SK-N-MC (cell line): ENCODE results near the gene NAT14.

ENCODE experiments used
- DNase-seq: peaks from one replicate; pipeline ENCODE4 v3.0.0-alpha.2; 2011; ENCODE audit warnings: low read depth, low spot score
- H3K27ac ChIP-seq: fragments of 200-600 bp; sonication (generic); 2 replicates; pipeline ENCODE4 v1.5.1; 2016; ENCODE audit warnings: mixed run types
- H3K36me3 ChIP-seq: fragments of 200-600 bp; sonication (generic); 2 replicates; pipeline ENCODE4 v1.6.1; 2017; ENCODE audit warnings: antibody characterized with exemption, low read length, mixed read lengths; ENCODE audit not compliant: insufficient read depth
- H3K4me3 ChIP-seq: fragments of 200-600 bp; sonication (generic); 2 replicates; pipeline ENCODE4 v1.5.1; 2016
- H3K9ac ChIP-seq: fragments of 200-600 bp; sonication (generic); 2 replicates; pipeline ENCODE4 v1.8.0; 2017; ENCODE audit warnings: mixed run types, mixed read lengths; ENCODE audit not compliant: insufficient read length
- H3K9me3 ChIP-seq: fragments of 200-600 bp; sonication (generic); 2 replicates; pipeline ENCODE4 v1.6.1; 2017; ENCODE audit warnings: low read depth, mild to moderate bottlenecking, antibody characterized with exemption, low read length, moderate library complexity, mixed read lengths
- EZH2 ChIP-seq: fragments of 200-600 bp; sonication (generic); IDR thresholded peaks from one replicate; pipeline ENCODE4 v1.6.1; 2017; ENCODE audit warnings: antibody characterized with exemption
- FOXP2 ChIP-seq: optimal IDR thresholded peaks from 2 replicates; pipeline ENCODE3; 2011; ENCODE audit warnings: mild to moderate bottlenecking, moderate library complexity; ENCODE audit not compliant: insufficient read depth; ENCODE audit errors: extremely low read length, control extremely low read depth
- POLR2AphosphoS5 ChIP-seq: IDR thresholded peaks from 2 replicates; pipeline ENCODE4 v1.6.1; 2012; ENCODE audit warnings: mild to moderate bottlenecking, low read depth, low read length, borderline replicate concordance

Gene NAT14

DNA sequence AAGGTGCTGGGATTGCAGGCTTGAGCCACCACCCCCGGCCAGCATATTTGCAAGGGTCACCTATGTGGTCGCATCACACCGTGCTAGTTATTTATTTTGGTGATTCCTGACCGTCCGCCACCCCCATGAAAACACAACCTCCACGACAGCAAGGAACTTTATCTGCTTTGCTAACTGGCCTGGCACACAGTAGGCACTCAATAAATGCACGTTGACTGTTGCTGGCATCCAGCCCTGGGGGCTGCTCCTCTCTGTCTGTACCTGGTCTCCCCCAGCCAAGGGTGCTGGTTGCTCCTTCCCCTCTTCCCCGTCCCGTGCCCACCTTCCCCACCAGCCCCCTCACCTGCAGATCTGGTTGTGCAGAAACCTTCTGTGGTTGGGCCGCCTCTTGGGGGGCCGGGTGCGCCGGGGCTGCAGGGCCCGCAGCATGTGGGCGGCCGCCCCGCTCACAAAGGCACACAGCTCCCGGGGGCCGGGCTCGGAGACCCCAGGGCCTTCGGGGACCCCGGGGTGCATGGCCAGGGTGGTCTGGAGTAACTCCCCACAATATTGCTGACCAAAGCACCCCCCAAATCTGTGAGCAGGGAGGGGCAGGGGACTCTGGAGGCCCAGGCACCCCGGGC is 20.8 kb upstream of the NAT14 start:
- Histone ChIP-seq H3K9ac (no peak overlapping the region), H3K4me3 (no peak overlapping the region), H3K27ac (no peak overlapping the region), H3K9me3 (no peaks in the 10 kb centered on the region), H3K36me3 (no peaks in the 10 kb centered on the region)
- TF ChIP-seq POLR2AphosphoS5 (no peak), FOXP2 (no peak), EZH2 (no peak)
- no peak for DNase-seq

DNA sequence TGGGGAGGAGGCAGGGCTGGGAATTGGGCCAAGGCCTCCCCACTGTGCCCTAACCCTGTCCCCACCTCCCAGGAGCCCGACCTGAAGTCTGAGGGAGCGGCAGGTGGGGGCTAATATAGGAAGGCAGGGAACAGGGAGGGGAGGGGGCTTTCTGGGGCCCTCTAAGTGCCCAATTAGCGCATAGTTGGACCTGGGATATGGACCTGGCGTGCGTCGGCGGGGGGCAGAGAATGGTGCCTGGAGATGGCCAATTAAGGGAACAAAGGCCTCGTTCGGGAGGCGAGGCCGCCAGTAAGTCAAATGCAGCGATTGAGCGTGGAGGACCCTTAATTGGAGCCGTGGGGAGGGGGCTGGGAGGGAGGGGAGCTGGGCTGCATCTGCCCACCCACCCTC is 20.3 kb upstream of the NAT14 start, which contains the start of gene C19orf85:
Gene C19orf85, minus strand, starts transcription at position 90 of the 393 bp plus-strand sequence. CDS start 197 bp downstream, outside the sequence.
- Histone ChIP-seq H3K9ac (no peak within 1 kb of the TSS), H3K36me3 (no peaks in the 10 kb centered on the region), H3K9me3 (no peaks in the 10 kb centered on the region), H3K4me3 (no peak within 1 kb of the TSS), H3K27ac (no peak within 1 kb of the TSS)
- DNase-seq = no peak
- TF ChIP-seq FOXP2 = no peak
- TF ChIP-seq POLR2AphosphoS5 = no peak
- no peak for TF ChIP-seq EZH2

DNA sequence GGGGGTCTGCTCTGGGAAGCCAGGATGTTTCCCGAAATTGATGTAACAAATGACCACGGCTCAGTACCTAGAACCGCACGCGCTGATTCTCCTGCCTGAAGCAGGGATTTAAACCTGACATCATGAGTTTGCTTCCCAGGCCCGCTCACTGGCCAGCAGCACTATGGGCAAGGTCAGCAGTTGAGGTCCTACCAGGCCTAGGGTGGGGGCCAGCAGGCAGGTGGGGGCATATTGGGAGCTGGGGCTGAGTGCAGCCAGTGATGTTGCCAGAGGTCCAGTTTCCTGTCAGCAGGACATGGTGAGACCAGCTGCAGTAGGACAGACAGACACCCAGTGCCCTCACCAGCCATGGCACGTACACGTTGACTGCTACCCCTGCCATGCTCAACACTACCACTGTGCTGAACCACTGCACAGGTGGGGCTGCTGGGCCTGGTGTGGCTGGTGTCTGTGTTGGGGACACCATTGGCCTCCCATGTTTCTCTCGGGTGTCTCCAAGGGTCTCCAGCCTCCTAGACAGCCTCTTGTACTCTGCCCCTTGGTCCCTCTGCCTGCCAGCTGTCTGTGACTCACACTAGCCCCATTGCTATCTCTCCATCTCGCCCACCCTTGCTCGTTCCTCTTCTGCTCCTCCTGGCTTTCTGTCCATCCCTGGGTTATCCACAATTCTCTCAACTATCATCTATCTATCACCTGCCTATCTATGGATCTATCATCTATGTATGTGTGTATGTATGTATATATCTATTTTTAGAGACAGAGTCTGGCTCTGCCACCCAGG is 19.3 kb upstream of the NAT14 start:
- no peak overlapping the region for H3K27ac ChIP-seq
- no peaks in the 10 kb centered on the region for H3K9me3 ChIP-seq
- no peak for DNase-seq
- H3K4me3 ChIP-seq = no peak overlapping the region
- H3K36me3 ChIP-seq = no peaks in the 10 kb centered on the region
- TF ChIP-seq EZH2 = no peak
- no peak for TF ChIP-seq FOXP2
- no peak for TF ChIP-seq POLR2AphosphoS5
- no peak overlapping the region for H3K9ac ChIP-seq

DNA sequence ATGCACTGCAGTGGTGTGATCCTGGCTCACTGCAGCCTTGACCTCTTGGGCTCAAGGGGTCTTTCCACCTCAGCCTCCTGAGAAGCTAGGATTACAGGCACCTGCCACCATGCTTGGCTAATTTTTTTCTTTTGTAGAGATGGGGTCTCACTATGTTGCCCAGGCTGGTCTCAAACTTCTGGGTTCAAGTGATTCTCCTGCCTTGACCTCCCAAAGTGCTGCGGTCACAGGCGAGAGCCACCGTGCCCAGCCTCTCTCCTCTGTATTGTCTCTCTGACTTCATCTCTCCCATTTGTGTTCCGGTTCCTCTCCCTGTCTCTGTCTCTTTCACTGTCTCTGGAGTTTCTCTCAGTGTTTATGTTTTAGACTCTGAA is 18.8 kb upstream of the NAT14 start:
- H3K27ac ChIP-seq = no peak overlapping the region
- H3K9ac ChIP-seq = no peak overlapping the region
- no peak overlapping the region for H3K4me3 ChIP-seq
- DNase-seq = no peak
- TF ChIP-seq FOXP2 = no peak
- no peak for TF ChIP-seq POLR2AphosphoS5
- TF ChIP-seq EZH2 = no peak
- no peaks in the 10 kb centered on the region for H3K9me3 ChIP-seq
- no peaks in the 10 kb centered on the region for H3K36me3 ChIP-seq

DNA sequence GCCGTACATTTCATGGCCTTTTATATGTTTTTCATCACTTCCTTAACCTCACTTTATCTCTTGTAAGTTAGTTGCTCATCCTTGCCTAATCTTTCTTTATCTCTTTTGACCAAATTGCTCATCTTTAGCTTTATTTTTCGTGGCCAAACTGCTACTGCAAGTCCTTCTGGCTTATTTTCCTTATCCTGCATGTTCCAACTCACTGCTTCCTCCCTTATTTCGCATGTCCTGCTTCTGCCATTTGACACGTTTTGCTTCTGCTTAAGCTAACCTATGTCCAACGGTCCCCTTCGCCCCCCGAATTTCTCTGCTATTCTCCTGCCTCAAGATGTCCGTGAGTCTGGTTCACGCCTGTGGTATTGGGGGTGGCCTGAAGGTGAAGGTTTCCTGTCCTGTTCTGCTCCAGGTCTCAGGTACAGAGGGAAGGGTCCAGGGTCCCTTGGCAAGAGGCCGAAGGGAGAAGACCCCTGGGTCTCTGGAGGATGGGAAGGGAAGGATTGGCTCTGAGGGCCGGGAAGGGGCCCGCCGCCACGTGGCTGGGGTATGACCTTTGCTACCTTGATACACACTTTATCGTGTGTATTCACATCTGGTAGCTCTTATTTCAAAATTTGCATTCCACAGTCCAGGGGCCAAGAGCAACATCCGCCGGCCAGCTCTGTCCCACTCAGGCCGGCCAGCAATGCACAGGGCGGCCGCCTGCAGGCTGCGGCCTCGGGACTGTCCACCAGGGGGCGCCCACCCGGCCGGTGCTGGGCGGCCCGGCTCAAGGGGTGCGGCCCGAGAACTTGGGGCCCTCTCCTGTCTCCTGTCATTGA is 17.5 kb upstream of the NAT14 start:
- no peak overlapping the region for H3K9ac ChIP-seq
- TF ChIP-seq EZH2 = no peak
- TF ChIP-seq FOXP2 = no peak
- TF ChIP-seq POLR2AphosphoS5 = no peak
- no peak overlapping the region for H3K4me3 ChIP-seq
- H3K27ac ChIP-seq = no peak overlapping the region
- no peaks in the 10 kb centered on the region for H3K36me3 ChIP-seq
- H3K9me3 ChIP-seq = no peaks in the 10 kb centered on the region
- no peak for DNase-seq

DNA sequence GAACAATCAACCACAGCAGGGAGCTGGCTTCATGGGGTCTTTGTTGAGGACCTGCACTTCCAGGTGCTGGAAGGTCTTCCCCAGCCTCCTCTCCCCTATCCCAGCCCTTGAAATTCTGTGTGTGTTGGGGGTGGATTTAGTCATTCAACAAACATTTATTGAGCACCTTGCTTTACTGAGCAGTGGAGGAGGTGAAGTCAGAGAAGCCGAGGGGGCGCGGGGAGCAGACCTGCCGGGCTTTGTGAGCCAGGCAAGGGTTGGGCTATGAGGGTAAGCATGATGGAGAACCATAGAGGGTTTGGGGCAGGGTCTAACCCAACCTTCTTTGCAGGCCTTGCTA is 17.0 kb upstream of the NAT14 start:
- Histone ChIP-seq H3K36me3 (no peaks in the 10 kb centered on the region), H3K9ac (no peak overlapping the region), H3K4me3 (no peak overlapping the region), H3K27ac (no peak overlapping the region), H3K9me3 (no peaks in the 10 kb centered on the region)
- TF ChIP-seq EZH2 (no peak), POLR2AphosphoS5 (no peak), FOXP2 (no peak)
- DNase-seq = no peak

DNA sequence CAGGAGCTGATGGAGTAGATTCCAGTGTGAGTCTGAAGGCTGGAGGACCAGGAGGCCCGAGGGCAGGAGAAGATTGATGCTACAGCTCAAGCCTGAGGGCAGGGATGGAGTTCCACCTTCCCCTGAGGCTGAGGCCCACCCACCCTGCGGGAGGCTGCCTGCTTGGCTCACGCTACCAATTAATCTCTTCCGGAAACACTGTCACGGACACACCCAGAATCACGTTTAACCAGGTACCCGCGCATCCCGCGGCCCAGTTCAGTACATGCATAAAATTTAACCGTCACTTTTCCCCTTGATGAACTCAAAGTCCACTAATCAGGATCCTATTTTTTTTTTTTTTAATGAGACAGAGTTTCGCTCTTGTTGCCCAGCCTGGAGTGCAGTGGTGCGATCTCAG is 13.7 kb upstream of the NAT14 start:
- DNase-seq = no peak
- no peak for TF ChIP-seq FOXP2
- no peak for TF ChIP-seq EZH2
- no peak for TF ChIP-seq POLR2AphosphoS5
- H3K36me3 ChIP-seq = no peaks in the 10 kb centered on the region
- H3K9me3 ChIP-seq = no peaks in the 10 kb centered on the region
- H3K9ac ChIP-seq = no peak overlapping the region
- H3K4me3 ChIP-seq = no peak overlapping the region
- no peak overlapping the region for H3K27ac ChIP-seq

DNA sequence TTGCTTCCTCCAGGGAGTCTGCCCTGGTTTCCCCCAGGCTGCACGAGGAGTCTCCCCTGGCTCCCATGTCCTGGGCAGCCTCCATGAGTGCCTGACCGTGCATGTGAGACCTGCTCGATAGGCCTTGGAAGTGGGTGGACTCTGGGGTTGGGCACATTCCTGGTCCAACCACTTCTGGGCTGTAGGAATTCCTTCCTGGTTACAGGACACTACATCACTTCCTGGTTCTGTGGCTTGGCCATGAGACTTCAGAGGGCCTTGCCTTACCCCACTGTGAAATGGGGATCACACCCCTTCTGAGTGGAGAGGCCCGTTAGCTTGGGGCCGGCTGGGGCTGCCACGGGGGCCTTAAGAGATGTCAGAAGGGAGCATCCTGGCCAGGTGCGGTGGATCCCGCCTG is 12.5 kb upstream of the NAT14 start:
- Histone ChIP-seq H3K4me3 (no peak overlapping the region), H3K9ac (no peak overlapping the region), H3K9me3 (no peaks in the 10 kb centered on the region), H3K27ac (no peak overlapping the region), H3K36me3 (no peaks in the 10 kb centered on the region)
- TF ChIP-seq EZH2 (no peak), FOXP2 (no peak), POLR2AphosphoS5 (no peak)
- DNase-seq = no peak
